ENCODE data around the gene KIF26A.

DNA sequence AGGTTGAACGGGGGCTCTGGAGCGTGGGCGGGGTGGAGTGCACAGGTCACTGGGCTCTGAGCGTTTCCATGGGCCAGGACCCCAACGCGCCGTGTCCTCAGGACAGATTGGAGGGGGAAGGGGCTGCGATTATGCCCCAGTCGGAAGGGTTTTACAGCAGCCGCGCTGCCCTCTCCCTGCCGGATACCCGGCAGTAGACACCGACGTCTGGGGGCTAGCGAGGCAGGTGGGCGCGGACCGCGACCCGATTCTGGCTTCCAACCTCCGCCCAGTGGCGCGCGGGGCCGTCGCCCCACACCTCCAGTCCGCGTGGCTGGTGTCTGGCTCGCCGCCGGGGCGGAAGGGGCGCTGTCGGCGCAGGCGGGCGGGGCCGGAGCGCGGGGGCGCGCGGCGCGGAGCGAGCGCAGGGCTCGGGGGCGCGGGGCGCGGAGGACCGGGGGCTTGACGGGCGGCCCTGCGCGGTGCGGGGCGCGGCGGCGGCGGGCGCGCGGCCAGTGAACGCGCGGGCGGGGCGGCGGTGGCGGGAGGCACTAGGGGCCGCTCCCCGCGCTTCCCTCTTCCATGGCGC lies 2.4 kb upstream of the KIF26A start:
- TF ChIP-seq EZH2 (IDR thresholded peaks at IDR 0.05; ENCODE audit: borderline replicate concordance, insufficient read depth, low read depth, low read length, poor library complexity, severe bottlenecking): no peak
- TF ChIP-seq, protein P1, sequence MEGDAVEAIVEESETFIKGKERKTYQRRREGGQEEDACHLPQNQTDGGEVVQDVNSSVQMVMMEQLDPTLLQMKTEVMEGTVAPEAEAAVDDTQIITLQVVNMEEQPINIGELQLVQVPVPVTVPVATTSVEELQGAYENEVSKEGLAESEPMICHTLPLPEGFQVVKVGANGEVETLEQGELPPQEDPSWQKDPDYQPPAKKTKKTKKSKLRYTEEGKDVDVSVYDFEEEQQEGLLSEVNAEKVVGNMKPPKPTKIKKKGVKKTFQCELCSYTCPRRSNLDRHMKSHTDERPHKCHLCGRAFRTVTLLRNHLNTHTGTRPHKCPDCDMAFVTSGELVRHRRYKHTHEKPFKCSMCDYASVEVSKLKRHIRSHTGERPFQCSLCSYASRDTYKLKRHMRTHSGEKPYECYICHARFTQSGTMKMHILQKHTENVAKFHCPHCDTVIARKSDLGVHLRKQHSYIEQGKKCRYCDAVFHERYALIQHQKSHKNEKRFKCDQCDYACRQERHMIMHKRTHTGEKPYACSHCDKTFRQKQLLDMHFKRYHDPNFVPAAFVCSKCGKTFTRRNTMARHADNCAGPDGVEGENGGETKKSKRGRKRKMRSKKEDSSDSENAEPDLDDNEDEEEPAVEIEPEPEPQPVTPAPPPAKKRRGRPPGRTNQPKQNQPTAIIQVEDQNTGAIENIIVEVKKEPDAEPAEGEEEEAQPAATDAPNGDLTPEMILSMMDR (IDR thresholded peaks at IDR 0.05): no peak
